Stromal cell of bone marrow (primary cell): ENCODE measurements around the gene CBR3.

Experiments used
- DNase-seq: peaks from one replicate; pipeline ENCODE4 v3.0.0-alpha.2; 2012; ENCODE audit warnings: low read depth

Gene CBR3

DNA sequence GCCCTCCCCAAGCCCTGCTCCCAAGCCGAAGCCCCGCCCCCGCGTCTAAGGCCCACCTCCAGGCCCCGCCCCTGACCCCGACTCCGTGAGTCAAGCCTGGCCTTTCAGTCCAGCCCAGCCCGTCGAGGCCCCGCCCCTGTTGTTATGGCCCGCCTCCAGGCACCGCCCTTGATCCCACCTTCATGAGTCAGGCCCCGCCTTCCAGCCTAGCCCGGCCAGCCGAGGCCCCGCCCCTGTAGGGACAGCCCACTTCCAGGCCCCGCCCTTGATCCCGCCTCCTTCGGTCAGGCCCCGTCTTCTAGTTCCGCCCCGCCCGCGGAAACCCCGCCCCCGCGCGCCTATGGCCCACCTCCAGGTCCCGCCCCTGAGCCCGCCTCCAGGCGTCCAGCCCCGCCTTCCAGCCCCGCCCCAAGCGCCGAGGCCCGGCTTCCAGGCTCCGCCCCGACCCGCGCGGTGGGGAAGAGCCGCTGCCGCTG is 21.5 kb downstream of the CBR3 start:
- peak; percentile 95 for DNase-seq

DNA sequence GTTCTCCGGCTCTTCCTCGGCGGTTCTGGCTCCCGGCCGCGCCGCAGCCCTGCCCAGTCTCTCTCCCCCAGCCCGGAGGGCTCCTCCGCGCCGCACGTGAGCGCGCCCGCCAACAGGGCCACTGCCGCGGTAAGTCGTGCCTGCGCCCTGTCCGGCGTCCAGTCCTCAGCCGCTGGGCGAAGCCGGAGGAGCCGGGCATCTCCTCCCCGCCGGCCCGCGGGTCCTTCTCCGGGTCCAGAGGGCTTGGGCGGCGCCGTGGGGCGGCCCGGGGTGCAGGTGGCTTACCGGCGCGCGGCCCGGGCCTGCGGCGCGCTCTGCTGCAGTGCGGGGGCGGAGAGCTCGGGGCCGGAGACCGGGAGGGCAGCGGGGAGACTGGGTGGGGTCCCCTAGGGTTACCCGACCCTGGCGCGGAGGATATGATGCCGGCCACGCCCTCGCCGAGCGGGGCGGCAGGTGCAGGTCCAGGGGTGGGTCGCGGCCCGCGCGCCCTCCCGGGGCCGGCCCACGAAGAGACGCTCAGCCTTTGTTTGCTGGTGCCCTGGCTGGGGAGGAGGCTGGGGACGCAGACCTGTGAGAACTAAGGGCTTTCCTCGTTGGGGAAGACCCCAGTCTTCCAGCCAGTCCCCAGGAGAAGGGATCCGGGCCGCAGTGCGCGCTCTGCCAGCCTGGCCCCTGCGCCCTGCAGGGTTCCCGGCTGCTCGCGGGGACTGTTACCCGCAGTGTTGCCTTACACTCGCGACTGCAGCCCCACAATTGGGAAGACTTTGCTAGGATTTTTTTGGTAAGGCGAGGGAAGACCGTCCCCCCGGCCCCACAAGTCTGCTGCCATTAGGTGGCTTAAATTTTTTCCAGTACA is 22.2 kb downstream of the CBR3 start, which contains the start of gene DOP1B:
TSS of gene DOP1B (plus strand) at position 10 of the 856 bp plus-strand sequence. CDS start 7,910 bp downstream, outside the sequence.
- DNase-seq: no peak

DNA sequence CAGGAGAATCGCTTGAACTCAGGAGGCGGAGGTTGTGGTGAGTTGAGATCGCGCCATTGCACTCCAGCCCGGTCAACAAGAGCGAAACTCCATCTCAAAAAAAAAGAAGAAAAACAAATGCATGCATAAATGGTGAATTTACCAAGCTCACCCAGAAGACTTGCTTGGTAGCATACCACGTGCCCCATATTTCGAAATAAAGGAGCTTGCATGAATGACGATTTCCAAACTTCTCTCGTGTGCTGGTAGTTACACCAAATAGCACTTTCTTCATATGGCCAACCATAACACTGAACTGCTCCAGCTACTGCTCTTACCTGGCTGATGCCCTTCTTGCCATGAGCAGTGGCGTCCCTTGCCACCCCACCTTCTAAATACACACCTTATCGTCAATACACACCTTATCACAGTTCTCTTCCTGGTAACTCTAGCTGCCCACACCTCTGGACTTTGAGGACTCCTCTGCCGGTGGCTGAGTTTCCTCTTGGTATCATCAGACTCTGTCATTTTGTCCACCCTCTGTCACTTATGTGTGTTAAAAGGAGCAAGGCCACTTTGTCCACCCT is 24.6 kb downstream of the CBR3 start:
- DNase-seq: no peak

DNA sequence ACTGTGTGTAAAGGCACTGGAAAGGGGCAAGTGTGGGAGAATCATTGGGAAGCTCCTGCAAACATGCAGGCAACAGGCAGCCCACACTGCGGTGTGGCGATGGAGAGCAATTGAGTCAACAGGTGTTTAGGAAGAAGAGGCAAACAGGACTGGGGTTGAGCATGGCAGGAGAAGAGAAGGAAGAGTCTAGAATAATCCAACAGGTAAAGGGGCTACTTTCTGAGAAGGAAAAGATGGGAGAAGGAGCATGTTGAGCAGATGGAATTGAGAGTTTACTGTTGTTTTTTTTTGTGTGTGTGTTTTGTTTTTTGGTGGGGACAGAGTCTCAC is 25.9 kb downstream of the CBR3 start:
- DNase-seq: no peak

DNA sequence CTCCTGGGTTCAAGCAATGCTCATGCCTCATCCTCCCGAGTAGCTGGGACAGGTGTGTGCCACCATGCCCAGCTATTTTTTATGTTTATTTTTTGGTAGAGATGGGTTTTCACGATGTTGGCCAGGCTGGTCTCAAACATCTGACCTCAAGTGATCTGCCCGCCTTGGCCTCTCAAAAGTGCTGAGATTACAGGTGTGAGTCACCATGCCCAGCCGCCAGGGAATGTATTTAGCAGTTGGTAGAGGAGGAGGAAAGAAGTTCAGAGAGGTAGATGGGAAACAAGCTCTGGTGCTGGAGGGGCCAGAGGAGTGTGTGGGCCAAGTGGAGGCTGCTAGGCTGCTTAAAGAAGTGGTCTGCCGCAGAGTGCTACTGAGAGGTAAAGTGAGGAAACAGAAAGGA is 27.8 kb downstream of the CBR3 start:
- no peak for DNase-seq

DNA sequence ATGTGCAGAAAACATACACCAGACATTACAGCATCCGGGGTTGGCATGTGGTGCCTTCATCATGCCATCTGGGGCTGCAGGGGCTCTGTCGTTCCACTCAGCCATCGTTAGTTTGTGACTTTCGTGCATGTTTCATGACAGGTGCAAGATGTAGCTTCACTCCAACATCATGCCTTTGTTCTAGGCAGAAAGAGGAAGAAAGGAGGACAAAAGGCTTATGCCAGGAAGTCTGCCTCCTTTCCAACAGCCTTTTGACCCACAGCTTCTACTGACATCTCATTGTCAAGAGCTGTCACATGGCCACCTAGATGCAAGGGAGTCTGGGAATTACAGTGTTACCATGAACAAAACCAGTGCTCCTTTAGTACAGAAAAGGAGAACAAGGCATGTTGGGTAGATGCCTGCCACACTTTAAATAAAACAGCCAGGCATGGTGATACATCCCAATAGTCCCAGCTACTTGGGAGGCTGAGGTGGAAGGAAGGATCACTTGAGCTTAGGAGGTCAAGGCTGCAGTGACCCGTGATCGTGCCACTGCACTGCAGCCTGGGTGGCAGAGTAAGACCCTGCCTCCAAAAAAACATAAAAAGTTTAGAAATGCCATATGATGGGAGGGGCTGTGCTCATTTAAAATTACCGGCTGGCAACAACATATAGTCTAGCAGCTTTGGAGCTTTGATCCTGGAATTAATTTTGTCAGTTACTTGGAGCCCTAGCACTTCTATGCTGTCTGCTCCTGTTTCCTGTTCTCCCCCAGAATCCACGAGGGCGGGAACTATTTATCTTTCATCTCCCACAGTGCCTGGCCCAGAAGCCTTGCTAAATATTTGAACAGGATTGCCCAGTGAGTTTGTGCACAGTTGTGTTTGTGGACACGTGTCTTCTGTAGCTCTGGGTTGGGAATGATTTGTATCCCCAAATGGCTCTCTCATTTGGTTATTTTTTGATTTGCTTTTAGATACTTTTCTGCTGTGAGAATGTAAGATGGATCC is 29.2 kb downstream of the CBR3 start:
- no peak for DNase-seq

DNA sequence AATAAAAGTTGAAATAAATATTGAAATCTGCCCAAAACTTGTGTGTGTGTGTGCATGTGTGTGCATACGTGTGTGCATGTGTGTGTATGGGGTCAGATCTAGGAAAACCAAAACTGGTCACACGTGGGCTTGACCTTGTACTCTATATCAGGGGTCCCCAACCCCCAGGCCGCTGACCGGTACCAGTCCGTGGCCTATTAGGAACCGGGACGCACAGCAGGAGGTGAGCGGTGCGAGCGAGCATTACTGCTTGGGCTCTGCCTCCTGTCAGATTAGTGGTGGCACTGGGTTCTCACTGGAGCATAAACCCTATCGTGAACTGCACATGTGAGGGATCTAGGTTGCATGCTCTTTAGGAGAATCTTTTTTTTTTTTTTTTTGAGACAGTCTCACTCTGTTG is 30.5 kb downstream of the CBR3 start:
- no peak for DNase-seq

DNA sequence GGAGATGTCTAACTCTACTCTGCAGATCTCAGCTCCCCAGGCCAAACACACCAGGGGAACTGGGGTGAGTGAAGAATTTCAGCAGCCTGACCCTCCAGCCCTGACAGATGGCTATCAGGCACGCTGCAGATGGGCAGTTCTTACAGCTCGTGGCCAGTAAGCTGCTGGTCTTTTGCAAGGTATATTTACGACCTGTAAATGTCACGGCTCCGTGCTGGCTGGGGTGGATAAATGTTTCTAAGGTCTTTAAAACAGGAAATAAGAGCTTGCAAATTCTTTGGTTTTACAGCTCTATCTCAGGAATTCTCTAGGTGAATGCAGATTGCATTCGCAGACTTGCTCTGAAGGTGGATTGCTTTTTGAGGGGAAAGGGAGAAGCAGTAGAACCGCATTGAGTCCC is 31.8 kb downstream of the CBR3 start:
- DNase-seq: no peak

DNA sequence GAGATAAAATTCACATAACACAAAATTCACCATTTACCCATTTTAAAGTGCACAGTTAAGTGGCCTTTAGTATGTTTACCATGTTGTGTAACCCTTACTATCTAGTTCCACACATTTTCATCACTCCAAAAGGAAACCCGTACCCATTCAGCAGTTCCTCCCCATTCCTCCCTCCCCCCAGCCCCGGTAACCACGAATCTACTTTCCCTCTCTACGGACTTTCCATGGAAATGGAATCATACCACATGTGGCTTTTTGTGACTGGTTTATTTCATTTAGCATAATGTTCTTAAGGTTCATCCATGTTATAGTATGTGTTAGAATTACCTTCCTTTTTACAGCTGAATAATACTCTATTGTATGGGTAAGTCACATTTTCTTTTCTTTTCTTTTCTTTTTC is 32.7 kb downstream of the CBR3 start:
- DNase-seq: no peak

DNA sequence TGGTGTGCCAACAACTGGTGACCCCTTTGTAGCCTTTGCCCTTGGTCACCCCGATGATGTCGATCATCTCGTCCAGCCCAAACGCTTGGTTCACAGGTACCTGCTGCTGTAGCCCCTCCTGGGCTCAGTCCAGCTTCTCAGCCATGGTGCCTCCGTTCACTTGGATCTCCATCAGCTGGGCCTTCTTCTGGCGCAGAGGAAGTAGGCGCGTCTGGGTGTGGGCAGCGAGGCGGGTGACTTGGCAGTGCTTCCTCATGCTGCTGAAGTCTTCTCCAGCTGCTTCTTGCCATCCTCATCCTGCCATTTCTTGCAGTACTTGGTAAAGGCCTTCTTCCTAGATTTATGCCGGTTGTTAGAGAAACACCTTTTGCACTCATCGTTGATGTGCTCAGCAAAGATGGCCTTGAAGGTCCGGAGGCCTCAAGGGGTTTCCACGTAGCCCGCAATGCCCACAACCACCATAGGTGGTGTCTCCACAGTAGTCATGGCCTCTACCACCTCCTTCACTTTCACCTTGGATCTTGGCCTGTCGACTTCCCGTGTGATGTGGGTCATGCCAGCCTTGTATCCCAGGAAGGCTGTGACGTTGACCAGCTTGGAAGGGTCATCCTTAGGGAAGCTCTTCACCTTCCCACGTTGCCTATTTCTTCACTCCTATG is 34.7 kb downstream of the CBR3 start:
- DNase-seq: no peak

DNA sequence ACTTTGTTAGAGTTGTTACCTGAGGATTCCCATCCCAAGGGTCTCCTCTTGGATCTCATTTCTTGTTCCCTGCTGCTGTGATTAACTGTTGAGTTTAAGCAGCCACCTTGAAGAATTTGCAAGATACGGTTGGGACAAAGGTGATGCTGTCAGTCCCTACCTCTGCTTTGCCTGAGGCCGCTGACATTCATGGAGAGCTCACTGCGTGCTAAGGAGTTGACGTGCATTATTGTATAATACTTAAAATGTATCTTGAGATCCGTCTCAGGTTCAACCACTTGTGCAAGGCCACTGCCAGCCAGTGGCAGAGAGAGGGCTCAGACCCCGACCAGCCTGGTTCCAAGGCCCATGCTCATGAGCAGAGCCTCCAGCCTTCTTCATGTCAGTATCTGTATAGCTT is 35.9 kb downstream of the CBR3 start:
- DNase-seq: no peak

DNA sequence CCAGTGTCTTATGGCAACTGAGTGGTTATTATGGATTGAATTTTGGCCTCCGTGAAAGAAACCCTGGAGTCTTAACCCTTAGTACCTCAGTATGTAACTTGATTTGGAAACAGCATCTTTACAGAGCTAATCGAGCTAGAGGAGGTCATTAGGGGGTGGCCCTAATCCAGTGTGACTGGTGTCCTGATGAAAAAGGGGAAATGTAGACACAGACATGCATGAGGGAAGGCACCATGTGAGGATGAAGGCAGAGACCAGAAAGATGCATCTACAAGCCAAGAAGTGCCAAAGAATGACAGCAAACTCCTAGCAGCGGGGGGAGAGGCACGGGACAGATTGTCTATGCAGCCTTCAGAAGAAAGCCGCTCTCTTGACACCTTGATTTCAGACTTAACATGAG is 36.5 kb downstream of the CBR3 start:
- no peak for DNase-seq

DNA sequence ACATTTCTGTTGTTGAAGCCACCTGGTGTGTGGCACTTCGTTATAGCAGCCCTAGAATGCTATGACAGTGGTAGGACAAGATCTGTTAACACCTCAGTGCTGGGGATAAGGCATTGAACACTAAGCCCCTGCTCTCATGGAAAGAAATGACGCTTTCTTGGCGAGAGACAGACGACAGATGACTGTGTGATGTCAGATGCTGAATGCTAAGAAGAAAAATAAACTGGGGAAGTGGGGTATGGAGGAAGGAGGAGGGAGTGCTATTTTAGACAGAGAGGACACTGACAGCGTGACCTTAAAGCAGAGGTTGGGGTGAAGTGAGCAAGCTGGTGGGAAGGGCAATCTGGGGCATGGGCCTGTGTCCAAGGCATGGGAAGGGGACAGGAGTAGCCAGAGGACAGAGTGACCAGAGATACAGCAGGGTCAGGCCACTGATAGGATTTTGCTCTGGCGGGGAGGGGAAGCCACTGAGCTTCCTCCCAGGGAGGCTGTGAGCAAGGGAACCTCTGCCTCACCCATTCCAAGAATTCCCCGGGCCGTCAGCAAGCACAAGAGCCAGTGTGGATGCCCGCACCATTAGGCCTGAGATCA is 37.0 kb downstream of the CBR3 start:
- DNase-seq: no peak

DNA sequence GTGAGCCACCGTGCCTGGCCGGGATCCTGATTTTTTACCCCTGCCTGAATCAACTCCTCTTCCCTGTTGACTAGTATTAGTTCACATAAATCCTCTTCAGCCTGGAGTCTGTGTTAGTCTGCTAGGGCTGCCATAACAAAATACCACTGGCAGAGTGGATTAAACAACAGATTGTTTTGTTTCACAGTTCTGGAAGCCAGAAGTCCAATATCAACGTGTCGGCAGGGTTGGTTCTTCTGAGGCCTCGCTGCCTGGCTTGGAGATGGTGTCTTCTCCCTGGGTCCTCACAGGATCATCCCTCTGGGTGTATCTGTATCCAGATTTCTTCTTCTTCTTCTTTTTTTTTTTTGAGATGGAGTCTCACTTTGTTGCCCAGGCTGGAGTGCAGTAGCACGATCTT is 39.9 kb downstream of the CBR3 start:
- DNase-seq: no peak

DNA sequence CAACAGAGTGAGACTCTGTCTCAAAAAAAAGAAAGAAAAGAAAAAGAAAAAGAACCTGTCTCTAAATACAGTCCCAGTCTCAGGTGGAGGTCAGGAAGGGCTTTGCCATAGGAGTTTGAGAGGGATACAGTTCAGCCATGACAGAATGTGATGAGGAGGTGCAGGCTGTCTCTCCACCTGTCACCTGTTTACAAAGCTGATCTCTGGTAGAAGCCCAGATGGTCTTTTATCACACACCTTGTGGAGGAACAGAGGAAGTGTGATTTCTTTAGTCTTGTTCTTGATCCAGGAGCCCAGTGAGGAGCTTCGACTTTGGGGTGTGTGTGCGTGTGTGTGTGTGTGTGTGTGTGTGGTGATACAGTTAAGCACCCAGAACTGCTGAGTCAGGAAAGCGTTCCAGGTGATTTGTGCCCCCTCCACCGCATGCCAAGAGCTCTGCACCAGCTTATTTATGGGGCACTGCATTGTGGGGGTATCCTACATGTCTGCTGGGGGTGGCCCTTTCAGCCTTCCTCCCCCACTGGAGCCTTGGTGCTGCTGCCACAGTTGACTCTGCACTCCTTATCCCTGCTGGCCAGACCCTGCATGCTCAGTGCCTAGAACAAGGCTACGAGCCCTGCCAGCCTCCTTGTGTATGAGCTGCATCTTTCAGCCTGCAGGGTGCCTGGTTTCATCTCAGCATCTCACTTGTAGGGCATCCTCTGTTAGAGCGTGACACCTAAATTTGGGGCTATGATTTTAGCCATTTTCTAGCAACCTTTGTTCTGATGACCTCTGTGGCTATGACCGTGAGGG is 41.1 kb downstream of the CBR3 start:
- no peak for DNase-seq

DNA sequence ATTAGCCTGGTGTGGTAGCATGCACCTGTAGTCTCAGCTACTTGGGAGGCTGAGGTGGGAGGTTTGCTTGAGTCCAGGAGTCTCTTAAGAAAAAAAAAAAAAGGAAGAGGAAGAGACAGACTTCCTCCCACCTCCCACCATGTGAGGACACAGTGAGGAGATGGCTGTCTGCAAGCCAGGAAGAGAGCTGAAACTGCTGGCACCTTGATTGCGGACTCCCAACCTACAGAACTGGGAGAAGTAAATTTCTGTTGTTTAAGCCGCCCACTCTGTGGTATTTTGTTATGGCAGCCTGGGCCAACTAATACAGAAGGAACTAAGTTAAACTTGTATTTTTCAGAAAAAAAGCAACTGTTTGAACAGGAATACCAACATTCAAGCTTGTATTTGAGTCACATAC is 43.5 kb downstream of the CBR3 start:
- DNase-seq: no peak

DNA sequence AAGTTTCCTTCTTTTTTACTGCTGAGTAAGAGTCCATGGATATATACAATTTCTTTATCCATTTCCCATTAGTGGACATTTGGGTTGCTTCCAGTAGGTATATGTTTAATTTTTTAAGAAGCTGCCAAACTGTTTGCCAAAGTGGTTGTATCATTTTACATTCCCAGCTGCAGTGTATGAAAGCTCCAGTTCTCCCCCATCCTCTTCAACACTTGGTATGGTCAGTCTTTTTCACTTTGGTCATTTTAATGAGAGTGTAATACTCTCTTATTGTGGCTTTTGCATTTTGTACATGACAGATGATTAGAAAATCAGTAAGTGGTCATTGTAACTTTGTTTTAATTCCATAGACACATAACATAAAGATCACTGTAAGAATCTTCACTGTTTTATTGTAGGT is 44.3 kb downstream of the CBR3 start:
- no peak for DNase-seq

DNA sequence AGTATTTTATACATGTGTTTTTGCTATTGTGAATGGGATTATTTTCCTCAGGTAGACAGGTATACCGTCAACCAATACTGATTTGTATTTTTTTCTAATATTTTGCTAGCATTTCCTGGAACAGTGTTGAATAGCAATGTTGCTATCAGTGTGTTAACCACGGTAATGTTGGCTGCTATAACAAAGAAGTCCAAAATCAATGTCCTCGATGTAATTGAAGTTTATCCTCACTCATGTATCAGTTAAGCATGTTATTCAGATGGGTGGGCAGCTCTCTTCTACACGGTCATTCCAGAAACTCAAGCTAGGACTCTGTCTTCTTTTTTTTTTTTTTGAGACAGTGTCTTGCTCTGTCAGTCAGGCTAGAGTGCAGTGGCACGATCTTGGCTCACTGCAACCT is 46.1 kb downstream of the CBR3 start:
- no peak for DNase-seq

DNA sequence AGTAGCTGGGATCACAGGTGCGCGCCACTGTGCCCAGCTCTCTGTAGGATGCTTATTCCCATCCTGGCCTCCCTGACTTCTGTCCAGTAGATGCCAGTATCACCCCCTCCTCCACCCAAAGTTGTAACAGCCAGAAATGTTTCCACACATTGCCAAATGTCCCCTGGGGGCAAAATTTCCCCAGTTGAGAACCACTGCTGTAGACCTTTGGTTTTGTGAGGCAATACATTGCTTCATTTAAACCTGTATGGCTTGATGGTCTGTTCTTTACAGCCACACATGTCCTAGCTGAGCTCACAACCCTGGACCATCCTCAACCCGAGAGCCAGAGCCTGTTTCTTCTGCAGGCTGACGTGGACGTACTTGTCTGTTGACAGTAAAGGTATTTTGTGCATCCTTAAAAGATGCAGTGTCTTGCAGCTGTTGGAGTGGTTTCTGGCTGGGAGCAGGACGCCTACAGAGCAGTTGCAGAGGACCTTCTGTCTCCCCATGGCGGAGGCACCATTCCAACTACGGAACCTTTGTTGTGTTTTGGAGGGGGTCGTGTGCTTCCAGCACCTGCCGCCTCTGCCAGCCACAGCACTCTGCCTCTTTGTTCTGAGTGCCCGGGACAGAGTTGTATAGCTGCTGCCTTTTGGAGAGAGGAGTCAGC is 48.4 kb downstream of the CBR3 start:
- no peak for DNase-seq

DNA sequence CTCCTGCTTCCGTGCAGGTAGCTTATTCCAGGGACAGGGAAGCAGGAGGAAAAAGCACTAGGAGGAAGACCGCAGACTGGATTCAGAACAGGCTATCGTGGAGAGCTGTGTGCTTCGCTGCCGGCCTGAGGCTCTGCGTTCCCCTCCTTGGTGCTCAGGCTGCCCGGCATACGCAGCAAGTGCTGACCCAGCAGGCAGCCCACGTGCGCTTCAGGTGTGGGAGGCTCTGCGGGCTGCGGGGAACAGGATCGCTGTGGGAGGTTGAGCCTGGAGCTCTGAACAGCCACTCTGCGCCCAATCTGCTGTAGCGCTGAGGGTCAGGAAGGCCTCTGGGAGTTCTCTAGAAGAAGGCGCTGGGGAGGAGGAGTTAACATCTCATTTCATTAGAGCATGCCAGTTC is 49.7 kb downstream of the CBR3 start:
- no peak for DNase-seq
